ENCODE data around the gene HSD17B12. TPM values are rescaled to one million over a fixed set of nuclear protein-coding genes. Genes with fewer than 3 reads are reported as not detected.

HSD17B12 gene
- total and polyA plus RNA-seq, 2 donors (not counting 3 experiments of a cell fraction or from before 2014, with no cell fraction given), result 41.5 to 96.5 TPM

DNA sequence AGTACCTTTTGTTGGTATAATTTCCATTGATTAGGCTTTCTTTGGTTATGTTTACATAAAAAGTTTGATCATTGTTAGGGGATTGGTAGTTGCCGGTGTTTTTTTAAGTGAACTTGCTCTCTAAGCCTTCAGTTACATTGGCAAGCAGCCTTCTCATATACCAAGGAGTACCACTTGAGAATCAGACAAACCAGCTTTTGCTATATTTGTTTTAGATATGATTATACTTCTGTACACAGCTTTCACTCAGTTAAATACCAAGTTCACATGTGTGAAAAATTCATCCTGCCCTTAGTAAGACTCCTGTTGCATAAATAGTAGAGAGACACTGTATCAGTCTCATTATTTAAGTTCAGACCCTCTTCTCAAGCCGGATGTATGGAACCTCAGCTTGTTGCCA lies 222.5 kb downstream of the HSD17B12 start:
- CTCF ChIA-PET, result interaction anchor here (0.7 to 4.4 kb wide), 4 partner anchors 14 to 52 kb away, joined by 3 to 42 read pairs (median 13); no protein-coding TSS in a partner anchor

More for the DNA sequence above, 222.5 kb downstream of the HSD17B12 start:
- no TSS peak for BruUV-seq (replicated peaks)
- H3K27ac ChIP-seq (ENCODE audit: insufficient read depth, low read depth, low read length), result no peak overlapping the region
- no peaks in the 10 kb centered on the region for H3K27me3 ChIP-seq (ENCODE audit: control insufficient read depth in 2 of 2, insufficient read depth in 2 of 2, low read length in 2 of 2)
- intact Hi-C loops (cut with micrococcal nuclease), result no loop called here
- H3K79me2 ChIP-seq (ENCODE audit: control insufficient read depth, insufficient read depth, low read length), result no peaks in the 10 kb centered on the region
- dilution Hi-C loops (cut with MboI; ENCODE audit: extremely low pct_ligation_motif_present, low sequenced_read_pairs), result no loop called here
- H3K4me2 ChIP-seq (ENCODE audit: insufficient read depth, low read length), result no peak overlapping the region
- FAIRE-seq, result no peak
- no peaks in the 10 kb centered on the region for H3K9me1 ChIP-seq (replicated peaks; ENCODE audit: control insufficient read depth, extremely low read depth, insufficient read depth, low read length)
- no peak overlapping the region for H2AFZ ChIP-seq (ENCODE audit: low read depth, low read length)
- no peak overlapping the region for H3K9ac ChIP-seq (replicated peaks; ENCODE audit: extremely low read depth, insufficient read depth, low read length)
- H3K4me1 ChIP-seq (ENCODE audit: control insufficient read depth, extremely low read depth, insufficient read depth, low read length), result peaks cover 27% of the 10 kb centered on the region
- H3K4me3 ChIP-seq (replicated peaks in 1 of 3; ENCODE audit: insufficient read depth in 1 of 3, low read depth in 1 of 3, low read length in 3 of 3), result no peak overlapping the region
- peaks cover 0 to 2% of the 10 kb centered on the region in 2 experiments for H3K36me3 ChIP-seq (ENCODE audit: control insufficient read depth in 2 of 2, extremely low read depth in 1 of 2, insufficient read depth in 2 of 2, low read length in 2 of 2)
- DNase-seq (ENCODE audit: low read depth, low spot score), result no peak
- no peak for TF ChIP-seq MYC (IDR thresholded peaks at IDR 0.05; ENCODE audit: low read depth, low read length)
- no peak for TF ChIP-seq FOS (IDR thresholded peaks at IDR 0.05; ENCODE audit: borderline replicate concordance, insufficient read depth, low read length)
- TF ChIP-seq, protein P1, sequence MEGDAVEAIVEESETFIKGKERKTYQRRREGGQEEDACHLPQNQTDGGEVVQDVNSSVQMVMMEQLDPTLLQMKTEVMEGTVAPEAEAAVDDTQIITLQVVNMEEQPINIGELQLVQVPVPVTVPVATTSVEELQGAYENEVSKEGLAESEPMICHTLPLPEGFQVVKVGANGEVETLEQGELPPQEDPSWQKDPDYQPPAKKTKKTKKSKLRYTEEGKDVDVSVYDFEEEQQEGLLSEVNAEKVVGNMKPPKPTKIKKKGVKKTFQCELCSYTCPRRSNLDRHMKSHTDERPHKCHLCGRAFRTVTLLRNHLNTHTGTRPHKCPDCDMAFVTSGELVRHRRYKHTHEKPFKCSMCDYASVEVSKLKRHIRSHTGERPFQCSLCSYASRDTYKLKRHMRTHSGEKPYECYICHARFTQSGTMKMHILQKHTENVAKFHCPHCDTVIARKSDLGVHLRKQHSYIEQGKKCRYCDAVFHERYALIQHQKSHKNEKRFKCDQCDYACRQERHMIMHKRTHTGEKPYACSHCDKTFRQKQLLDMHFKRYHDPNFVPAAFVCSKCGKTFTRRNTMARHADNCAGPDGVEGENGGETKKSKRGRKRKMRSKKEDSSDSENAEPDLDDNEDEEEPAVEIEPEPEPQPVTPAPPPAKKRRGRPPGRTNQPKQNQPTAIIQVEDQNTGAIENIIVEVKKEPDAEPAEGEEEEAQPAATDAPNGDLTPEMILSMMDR (IDR thresholded peaks at IDR 0.05; ENCODE audit: extremely low read depth in 1 of 2, insufficient read depth in 1 of 2, low read depth in 1 of 2, low read length in 2 of 2), result no peak
- TF ChIP-seq GATA2 (IDR thresholded peaks at IDR 0.05; ENCODE audit: insufficient read depth, insufficient read length, low read depth, low read length), result no peak
- no peak for TF ChIP-seq EZH2 (IDR thresholded peaks at IDR 0.05; ENCODE audit: borderline replicate concordance, low read depth, low read length, severe bottlenecking)
- no peak for TF ChIP-seq POLR2AphosphoS5 (IDR thresholded peaks at IDR 0.05; ENCODE audit: insufficient read depth, low read depth, low read length)
- TF ChIP-seq, protein P2, sequence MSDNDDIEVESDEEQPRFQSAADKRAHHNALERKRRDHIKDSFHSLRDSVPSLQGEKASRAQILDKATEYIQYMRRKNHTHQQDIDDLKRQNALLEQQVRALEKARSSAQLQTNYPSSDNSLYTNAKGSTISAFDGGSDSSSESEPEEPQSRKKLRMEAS (IDR thresholded peaks at IDR 0.05; ENCODE audit: insufficient read depth, insufficient read length), result no peak
- no peak for TF ChIP-seq POLR2A (IDR thresholded peaks at IDR 0.05; ENCODE audit: low read depth, low read length)
- no peak for TF ChIP-seq JUN (IDR thresholded peaks at IDR 0.05; ENCODE audit: borderline replicate concordance, insufficient read depth, insufficient read length, low read depth)
- POLR2A ChIA-PET, result interaction anchor here (0.8 kb wide), 2 partner anchors 16 to 39 kb away, joined by 3 to 6 read pairs; partner anchors contain the start of gene C11orf96
- H4K20me1 ChIP-seq (replicated peaks; ENCODE audit: control insufficient read depth, extremely low read depth, insufficient read depth, low read length), result no peaks in the 10 kb centered on the region
- no peaks in the 10 kb centered on the region for H3K9me3 ChIP-seq (replicated peaks; ENCODE audit: control insufficient read depth, insufficient read depth, low read length)

Measured in endothelial cell of umbilical vein (primary cell).